HG02588 (cell line): ENCODE data around the gene SSH2.

ENCODE experiments used
- ATAC-seq: cut with Tn5 transposase; IDR thresholded peaks from one replicate; pipeline ENCODE4 v1.9.1; 2021; ENCODE audit warnings: mild to moderate bottlenecking, moderate library complexity; ENCODE audit not compliant: unreplicated experiment

Gene SSH2

DNA sequence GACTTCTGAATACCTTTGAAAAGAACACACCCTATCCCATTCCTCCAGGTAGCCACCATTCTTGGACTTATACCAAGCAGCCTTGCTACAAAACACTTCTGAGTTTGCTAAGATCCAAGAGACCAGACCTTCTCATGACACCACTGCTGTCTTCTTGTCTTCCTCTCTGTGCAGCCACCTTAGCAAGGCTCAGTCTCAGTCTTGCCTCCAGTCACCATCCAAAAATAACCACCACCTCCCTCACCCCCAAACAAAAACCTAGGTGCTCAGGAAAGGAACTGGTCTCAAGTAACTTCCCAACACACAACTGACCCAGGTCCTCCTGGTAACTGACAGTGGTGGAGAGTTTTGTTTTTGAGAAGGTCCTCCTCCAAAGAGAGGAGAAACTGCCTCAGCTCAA is 216.4 kb downstream of the SSH2 start:
- no peak for ATAC-seq

GRCh38 chr17:29711588-29712385 is 218.2 kb downstream of the SSH2 start:
- no peak for ATAC-seq

- no peak for ATAC-seq
These were observed 219.1 kb downstream of the SSH2 start for GRCh38 chr17:29710891-29711418.

GRCh38 chr17:29710520-29710884 is 219.5 kb downstream of the SSH2 start:
- no peak for ATAC-seq

DNA sequence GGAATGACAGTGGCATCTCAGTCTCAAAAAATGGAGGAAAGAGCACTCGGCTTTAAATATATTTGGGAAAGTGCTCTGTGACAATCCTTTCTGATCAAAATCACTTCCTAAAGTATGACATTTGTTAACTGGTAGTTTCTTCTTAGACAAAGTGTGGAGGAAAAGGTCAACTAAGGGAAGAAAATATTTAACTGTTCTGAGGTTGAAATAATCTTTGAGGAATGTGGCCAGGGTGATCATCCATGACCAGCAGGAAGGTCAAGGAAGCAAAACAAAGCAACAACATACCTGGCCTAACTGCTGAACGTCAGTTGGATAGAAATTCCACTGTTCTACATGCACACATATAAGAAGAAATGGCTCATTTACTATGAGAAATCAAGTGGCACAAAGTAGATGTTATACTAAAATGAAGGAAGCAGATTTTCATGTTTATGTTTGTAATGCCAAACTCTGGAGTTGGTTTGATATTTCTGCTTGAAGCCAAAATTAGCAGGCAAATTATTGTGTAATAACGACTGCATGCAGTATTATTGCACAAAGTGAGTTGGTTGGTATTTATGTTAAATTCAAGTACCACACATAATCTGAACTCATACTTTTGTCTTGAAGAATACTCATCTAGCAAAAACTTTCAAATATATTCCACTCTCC is 220.0 kb downstream of the SSH2 start:
- no peak for ATAC-seq

GRCh38 chr17:29707212-29707571 is 222.8 kb downstream of the SSH2 start:
- ATAC-seq: no peak

- ATAC-seq: no peak
These were observed 224.0 kb downstream of the SSH2 start for GRCh38 chr17:29706045-29706431.

- no peak for ATAC-seq
These were observed 224.6 kb downstream of the SSH2 start for GRCh38 chr17:29705386-29705785.

GRCh38 chr17:29699283-29699682 is 230.7 kb downstream of the SSH2 start:
- no peak for ATAC-seq

DNA sequence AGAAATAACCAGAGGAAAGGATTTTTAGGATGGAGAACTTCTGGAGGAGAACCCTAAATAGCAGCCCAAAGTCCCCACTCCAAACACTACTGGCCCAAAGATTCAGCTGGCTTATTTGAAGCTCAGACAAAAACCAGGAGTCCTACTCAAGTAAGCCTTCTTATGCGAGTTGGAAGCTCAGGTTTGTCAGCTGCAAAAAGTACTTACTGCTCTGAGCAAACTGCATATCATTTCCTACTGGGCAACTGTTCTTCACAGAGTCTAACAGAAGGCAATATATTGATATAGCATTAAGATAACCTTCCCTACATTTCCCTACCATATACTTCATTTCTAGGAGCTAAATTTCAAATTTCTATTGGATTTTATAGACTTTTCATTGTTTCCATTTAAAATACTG is 231.2 kb downstream of the SSH2 start:
- no peak for ATAC-seq

GRCh38 chr17:29698019-29698777 is 231.8 kb downstream of the SSH2 start:
- no peak for ATAC-seq

GRCh38 chr17:29697371-29697770 is 232.7 kb downstream of the SSH2 start:
- ATAC-seq: no peak

- no peak for ATAC-seq
These were observed 235.0 kb downstream of the SSH2 start for GRCh38 chr17:29694918-29695563.

GRCh38 chr17:29693751-29694150 is 236.3 kb downstream of the SSH2 start:
- ATAC-seq: no peak

DNA sequence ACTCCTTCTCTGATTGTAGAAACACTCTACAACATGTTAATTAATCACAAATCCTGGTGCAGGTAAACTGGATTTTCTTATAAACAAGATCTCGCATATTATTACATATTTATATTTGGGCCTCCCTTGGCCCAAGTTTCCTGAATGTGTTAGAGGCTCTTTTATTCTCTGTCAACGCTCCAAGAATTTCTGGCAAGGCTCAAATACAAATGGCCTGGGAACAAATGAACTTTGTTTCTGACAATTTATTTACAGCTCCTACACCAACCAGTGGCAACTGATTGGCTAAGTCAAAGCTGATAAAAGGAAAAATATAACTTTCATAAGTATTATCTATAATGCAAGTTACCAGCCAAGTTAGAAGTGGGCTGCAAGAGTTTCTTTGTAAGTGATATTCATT is 242.4 kb downstream of the SSH2 start:
- ATAC-seq: no peak

DNA sequence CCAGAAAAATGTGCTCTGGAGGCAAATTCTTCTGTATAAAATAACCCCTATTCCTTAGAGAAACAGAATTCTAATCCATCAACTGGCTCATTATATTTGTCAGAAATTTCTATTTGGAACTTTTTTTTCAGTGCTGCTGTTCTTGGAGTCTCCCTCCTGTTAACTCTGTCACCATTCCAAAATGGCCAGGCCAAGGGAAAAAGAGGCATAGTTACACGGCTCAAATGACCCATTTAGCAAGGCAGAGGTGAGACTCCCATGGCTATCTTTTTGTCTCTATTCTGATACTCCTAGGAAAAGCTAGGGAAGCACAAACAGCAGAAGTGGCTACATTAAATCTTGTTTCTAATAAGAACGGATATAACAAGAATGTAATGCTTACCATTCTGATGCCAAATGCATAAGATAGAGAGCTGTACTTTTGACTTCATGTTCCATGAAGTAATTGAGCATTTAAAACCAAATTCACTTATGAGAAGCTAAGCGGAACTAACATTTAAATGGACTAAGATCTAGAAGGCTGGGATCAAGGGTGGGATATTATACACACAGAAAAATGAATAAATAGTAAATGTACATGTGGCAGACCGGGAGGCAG is 242.9 kb downstream of the SSH2 start:
- no peak for ATAC-seq

- ATAC-seq: no peak
These were observed 246.5 kb downstream of the SSH2 start for GRCh38 chr17:29683481-29683880.

GRCh38 chr17:29682987-29683386 is 247.0 kb downstream of the SSH2 start:
- ATAC-seq: no peak

DNA sequence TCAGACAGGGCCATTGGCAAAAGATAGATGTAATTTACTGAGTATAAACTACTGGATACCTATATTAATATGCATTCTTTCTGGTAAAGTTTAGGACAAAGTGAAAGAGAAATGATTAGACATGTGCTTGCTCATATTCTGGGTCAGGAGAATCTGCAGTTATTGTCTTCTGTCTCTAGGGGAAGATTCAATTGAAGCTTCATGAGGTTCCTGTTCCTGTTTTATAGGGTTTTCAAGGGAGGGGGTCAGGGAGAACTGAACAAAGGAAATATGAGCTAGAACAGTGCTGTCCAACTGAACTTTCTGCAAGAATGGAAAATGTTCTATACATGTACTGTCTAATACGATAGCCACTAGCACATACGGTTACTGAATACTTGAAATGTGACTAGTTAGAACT is 248.0 kb downstream of the SSH2 start:
- no peak for ATAC-seq

- no peak for ATAC-seq
These were observed 252.2 kb downstream of the SSH2 start for GRCh38 chr17:29677824-29678223.
